Measurements from ENCODE around the gene CNTN2.

DNA sequence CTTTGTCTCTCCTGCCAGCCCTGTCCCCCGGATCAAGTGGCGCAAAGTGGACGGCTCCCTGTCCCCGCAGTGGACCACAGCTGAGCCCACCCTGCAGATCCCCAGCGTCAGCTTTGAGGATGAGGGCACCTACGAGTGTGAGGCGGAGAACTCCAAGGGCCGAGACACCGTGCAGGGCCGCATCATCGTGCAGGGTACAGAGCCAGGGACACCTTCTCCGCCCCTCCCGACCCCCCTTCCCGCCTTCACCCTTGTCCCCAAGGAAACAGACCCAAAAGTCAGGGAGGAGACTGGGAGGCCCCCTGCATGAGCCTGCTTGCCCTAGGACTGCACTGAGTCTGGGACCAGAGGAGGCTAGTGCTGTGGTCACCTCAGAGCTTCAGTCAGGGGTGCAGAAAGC lies 18.2 kb downstream of the CNTN2 start:
- TF ChIP-seq CTCF (optimal IDR thresholded peaks at IDR 0.05 in 1 of 3, IDR thresholded peaks at IDR 0.05 in 1 of 3, conservative IDR thresholded peaks at IDR 0.05 in 1 of 3; ENCODE audit: extremely low read depth in 1 of 3, insufficient read depth in 2 of 3, low read length in 3 of 3): no peak
- TF ChIP-seq EZH2 (IDR thresholded peaks at IDR 0.05; ENCODE audit: low read length): no peak
